ENCODE measurements around the gene GRIK3. TPM values are rescaled to one million over a fixed set of nuclear protein-coding genes. Genes with fewer than 3 reads are reported as not detected.

GRIK3 gene
- total RNA-seq, 1 donor from 2014 or later = 2.3 TPM

DNA sequence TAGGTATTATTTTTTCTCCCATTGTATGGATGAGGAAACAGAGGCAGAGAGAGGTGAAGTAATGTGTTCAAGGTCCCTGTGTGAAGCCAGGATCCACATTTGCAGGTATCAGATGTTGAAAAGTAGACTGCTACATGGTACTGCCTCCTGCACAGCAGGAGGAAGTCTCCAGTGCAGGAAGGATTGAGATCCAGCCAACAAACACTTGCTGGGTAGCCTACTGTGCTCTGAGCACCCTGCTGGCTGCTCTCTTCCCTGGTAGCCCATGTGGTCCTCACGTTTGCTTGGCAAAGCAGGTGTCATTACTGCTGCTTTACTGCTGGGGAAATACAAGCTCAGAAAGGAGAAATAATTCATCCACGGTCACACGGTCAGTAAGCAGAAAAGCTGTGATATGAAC, 21.3 kb upstream of the GRIK3 start:
- H3K27me3 Mint-ChIP-seq = peaks cover 46% of the 10 kb centered on the region
- no peaks in the 10 kb centered on the region for H3K36me3 Mint-ChIP-seq
- no peak overlapping the region for H3K27ac Mint-ChIP-seq
- no peaks in the 10 kb centered on the region for H3K4me1 Mint-ChIP-seq (ENCODE audit: unreplicated experiment)
- no peaks in the 10 kb centered on the region for H3K9me3 Mint-ChIP-seq
- DNase-seq (ENCODE audit: extremely low spot score, unreplicated experiment) = no peak
- no peak overlapping the region for H3K4me3 Mint-ChIP-seq
- TF ChIP-seq, protein P1, sequence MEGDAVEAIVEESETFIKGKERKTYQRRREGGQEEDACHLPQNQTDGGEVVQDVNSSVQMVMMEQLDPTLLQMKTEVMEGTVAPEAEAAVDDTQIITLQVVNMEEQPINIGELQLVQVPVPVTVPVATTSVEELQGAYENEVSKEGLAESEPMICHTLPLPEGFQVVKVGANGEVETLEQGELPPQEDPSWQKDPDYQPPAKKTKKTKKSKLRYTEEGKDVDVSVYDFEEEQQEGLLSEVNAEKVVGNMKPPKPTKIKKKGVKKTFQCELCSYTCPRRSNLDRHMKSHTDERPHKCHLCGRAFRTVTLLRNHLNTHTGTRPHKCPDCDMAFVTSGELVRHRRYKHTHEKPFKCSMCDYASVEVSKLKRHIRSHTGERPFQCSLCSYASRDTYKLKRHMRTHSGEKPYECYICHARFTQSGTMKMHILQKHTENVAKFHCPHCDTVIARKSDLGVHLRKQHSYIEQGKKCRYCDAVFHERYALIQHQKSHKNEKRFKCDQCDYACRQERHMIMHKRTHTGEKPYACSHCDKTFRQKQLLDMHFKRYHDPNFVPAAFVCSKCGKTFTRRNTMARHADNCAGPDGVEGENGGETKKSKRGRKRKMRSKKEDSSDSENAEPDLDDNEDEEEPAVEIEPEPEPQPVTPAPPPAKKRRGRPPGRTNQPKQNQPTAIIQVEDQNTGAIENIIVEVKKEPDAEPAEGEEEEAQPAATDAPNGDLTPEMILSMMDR (conservative IDR thresholded peaks at IDR 0.05) = no peak

- no peaks in the 10 kb centered on the region for H3K36me3 Mint-ChIP-seq
- no peak overlapping the region for H3K27ac Mint-ChIP-seq
- no peak for DNase-seq (ENCODE audit: extremely low spot score, unreplicated experiment)
- H3K4me3 Mint-ChIP-seq = no peak overlapping the region
- H3K4me1 Mint-ChIP-seq (ENCODE audit: unreplicated experiment) = no peaks in the 10 kb centered on the region
- peaks cover 41% of the 10 kb centered on the region for H3K27me3 Mint-ChIP-seq
- no peaks in the 10 kb centered on the region for H3K9me3 Mint-ChIP-seq
- TF ChIP-seq, protein P1 (conservative IDR thresholded peaks at IDR 0.05) = no peak
Observed at GRCh38 chr1:37053173-37053572, 18.9 kb upstream of the GRIK3 start.

DNA sequence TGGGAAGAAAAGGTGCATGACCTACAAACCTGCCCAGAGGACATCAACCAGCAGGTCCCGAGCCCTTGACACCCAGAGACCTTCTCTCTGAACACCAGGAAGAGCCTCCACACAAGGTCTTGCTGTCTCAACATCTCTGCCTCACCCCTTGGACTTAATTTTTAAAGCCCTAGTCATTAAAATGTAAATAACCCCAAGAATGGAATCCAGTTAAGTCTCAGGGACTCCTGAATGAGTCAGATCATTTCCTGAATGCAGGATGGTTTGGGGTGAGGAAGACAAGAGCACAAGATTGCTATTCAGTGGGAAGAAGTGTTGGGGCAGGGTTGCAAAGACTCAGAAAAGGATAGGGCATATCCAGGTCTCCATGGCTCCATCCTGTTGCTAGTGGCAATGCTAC, 17.8 kb upstream of the GRIK3 start:
- TF ChIP-seq, protein P1 (conservative IDR thresholded peaks at IDR 0.05) = no peak
- no peaks in the 10 kb centered on the region for H3K4me1 Mint-ChIP-seq (ENCODE audit: unreplicated experiment)
- H3K27ac Mint-ChIP-seq = no peak overlapping the region
- no peak overlapping the region for H3K4me3 Mint-ChIP-seq
- DNase-seq (ENCODE audit: extremely low spot score, unreplicated experiment) = no peak
- H3K9me3 Mint-ChIP-seq = no peaks in the 10 kb centered on the region
- H3K36me3 Mint-ChIP-seq = no peaks in the 10 kb centered on the region
- peaks cover 41% of the 10 kb centered on the region for H3K27me3 Mint-ChIP-seq

GRCh38 chr1:37051346-37051745, 17.0 kb upstream of the GRIK3 start:
- no peaks in the 10 kb centered on the region for H3K36me3 Mint-ChIP-seq
- DNase-seq (ENCODE audit: extremely low spot score, unreplicated experiment) = no peak
- H3K27ac Mint-ChIP-seq = no peak overlapping the region
- TF ChIP-seq, protein P1 (conservative IDR thresholded peaks at IDR 0.05) = no peak
- peaks cover 44% of the 10 kb centered on the region for H3K27me3 Mint-ChIP-seq
- H3K4me1 Mint-ChIP-seq (ENCODE audit: unreplicated experiment) = no peaks in the 10 kb centered on the region
- H3K9me3 Mint-ChIP-seq = no peaks in the 10 kb centered on the region
- no peak overlapping the region for H3K4me3 Mint-ChIP-seq

DNA sequence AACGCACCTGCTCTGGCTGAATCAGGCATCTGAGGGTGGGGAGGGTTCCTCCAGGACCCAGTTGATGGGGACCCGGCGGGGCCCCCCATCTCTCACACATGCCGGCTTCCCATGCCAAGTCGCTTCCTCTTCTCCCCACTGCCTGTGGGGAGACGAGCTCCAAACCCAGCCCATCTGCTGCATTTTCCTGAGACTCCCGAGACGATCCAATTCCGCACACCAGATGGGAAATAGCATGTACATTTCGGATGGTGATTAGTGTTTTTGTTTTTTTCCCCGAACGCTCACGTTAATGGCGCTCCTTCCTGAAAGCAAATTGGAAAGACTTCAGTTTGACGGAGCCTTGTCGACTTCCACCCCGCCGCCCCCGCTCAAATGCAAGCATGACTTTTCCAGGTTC, 13.2 kb upstream of the GRIK3 start:
- H3K27ac Mint-ChIP-seq = no peak overlapping the region
- no peak for DNase-seq (ENCODE audit: extremely low spot score, unreplicated experiment)
- no peaks in the 10 kb centered on the region for H3K4me1 Mint-ChIP-seq (ENCODE audit: unreplicated experiment)
- TF ChIP-seq, protein P1 (conservative IDR thresholded peaks at IDR 0.05) = no peak
- H3K27me3 Mint-ChIP-seq = peaks cover 53% of the 10 kb centered on the region
- no peaks in the 10 kb centered on the region for H3K36me3 Mint-ChIP-seq
- H3K9me3 Mint-ChIP-seq = no peaks in the 10 kb centered on the region
- no peak overlapping the region for H3K4me3 Mint-ChIP-seq

- H3K27me3 Mint-ChIP-seq = peaks cover 84% of the 10 kb centered on the region
- no peak overlapping the region for H3K4me3 Mint-ChIP-seq
- H3K27ac Mint-ChIP-seq = no peak overlapping the region
- no peaks in the 10 kb centered on the region for H3K9me3 Mint-ChIP-seq
- H3K4me1 Mint-ChIP-seq (ENCODE audit: unreplicated experiment) = no peaks in the 10 kb centered on the region
- H3K36me3 Mint-ChIP-seq = no peaks in the 10 kb centered on the region
- TF ChIP-seq, protein P1 (conservative IDR thresholded peaks at IDR 0.05) = no peak
- no peak for DNase-seq (ENCODE audit: extremely low spot score, unreplicated experiment)
Observed at GRCh38 chr1:37043101-37043500, 8.8 kb upstream of the GRIK3 start.

All from type B pancreatic cell (in vitro differentiated cells).